ENCODE data around the gene PGBD5. TPM values are rescaled to one million over a fixed set of nuclear protein-coding genes. Genes with fewer than 3 reads are reported as not detected.

The PGBD5 gene
- total and polyA plus RNA-seq, 2 of the 13 experiments (the other 11 are each of a cell fraction or from before 2014, with no cell fraction given), result 0.04 to 0.13 TPM

DNA sequence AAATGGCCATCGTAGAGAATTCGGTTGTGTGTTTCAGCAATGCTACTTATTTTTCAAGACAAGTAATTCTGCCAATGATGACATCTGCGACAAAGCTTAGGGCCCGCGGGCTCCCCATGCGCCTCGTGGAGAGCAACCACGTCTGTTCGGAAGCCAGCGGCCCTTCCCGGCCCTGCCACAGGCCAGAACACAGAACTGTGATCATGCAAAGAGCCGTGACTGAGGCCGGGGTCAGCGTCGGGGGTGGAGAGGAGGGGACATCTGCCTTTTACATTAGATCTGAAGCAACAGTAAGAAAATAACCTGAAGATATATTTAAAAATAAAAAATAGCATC lies 103.7 kb downstream of the PGBD5 start (continued):
- TF ChIP-seq ZNF30 (CRISPR knock-in tag; IDR thresholded peaks at IDR 0.05) (no peak), MTF2 (CRISPR knock-in tag; IDR thresholded peaks at IDR 0.05; ENCODE audit: borderline replicate concordance) (no peak)
- TF ChIP-seq, protein P1, sequence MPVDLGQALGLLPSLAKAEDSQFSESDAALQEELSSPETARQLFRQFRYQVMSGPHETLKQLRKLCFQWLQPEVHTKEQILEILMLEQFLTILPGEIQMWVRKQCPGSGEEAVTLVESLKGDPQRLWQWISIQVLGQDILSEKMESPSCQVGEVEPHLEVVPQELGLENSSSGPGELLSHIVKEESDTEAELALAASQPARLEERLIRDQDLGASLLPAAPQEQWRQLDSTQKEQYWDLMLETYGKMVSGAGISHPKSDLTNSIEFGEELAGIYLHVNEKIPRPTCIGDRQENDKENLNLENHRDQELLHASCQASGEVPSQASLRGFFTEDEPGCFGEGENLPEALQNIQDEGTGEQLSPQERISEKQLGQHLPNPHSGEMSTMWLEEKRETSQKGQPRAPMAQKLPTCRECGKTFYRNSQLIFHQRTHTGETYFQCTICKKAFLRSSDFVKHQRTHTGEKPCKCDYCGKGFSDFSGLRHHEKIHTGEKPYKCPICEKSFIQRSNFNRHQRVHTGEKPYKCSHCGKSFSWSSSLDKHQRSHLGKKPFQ (CRISPR knock-in tag; IDR thresholded peaks at IDR 0.05; ENCODE audit: insufficient replicate concordance), result no peak

DNA sequence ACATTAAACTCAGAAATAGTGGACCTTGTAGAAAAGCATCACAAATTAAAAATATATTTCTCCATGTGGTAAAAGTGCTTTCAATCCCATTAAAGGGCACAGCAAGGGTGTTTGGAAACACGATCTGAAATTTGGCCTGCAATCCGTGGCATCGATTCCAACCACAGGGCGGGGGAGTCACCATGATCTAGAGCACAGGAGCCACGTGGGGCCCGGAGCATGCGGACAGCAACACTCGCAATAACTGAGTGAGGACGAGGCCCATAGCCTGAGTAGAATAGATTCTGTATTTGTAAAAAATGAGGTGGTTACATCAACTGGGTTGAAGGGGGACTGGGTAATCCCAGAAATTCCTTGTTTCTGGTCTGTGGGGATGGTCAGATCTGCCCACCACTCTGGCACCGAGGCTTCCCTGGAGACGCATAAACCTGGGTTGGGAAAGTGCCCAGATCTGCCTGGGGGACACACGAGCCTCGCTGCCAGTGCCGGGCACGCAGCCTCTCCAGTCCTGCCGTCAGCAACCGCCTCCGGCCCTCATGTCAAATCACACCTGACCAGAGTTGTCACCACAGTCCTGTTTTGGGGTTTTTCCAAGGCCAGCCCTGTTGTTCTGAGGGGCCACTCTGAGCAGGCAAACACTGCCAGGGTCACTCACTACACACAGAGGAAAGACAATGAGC lies 104.3 kb downstream of the PGBD5 start:
- H3K79me2 ChIP-seq (ENCODE audit: insufficient read depth, low read length), result no peaks in the 10 kb centered on the region
- CTCF ChIA-PET (ENCODE audit: low intra/inter-chr PET ratio, low total read pairs), result no interaction called here
- no peak overlapping the region for H3K9ac ChIP-seq (ENCODE audit: insufficient read depth, low read depth, low read length)
- DNase-seq (ENCODE audit: low spot score) (no peak), FAIRE-seq (no peak), ATAC-seq (no peak)
- peaks cover 6% of the 10 kb centered on the region for H3K4me1 ChIP-seq (ENCODE audit: insufficient read depth, low read length)
- no TSS peak for BruUV-seq (replicated peaks)
- H2AFZ ChIP-seq (ENCODE audit: low read length), result no peak overlapping the region
- no peak overlapping the region for H3K27ac ChIP-seq (ENCODE audit: extremely low read length, insufficient read depth, low read length)
- no peaks in the 10 kb centered on the region for H4K20me1 ChIP-seq (ENCODE audit: insufficient read depth, low read length)
- H3K36me3 ChIP-seq (replicated peaks in 1 of 2; ENCODE audit: control insufficient read depth in 1 of 2, insufficient read depth in 2 of 2, low read length in 2 of 2), result no peaks in the 10 kb centered on the region
- no peak overlapping the region for H3K4me2 ChIP-seq (ENCODE audit: low read depth, low read length)
- H3K27me3 ChIP-seq (ENCODE audit: control insufficient read depth in 1 of 2, insufficient read depth in 2 of 2, low read length in 2 of 2), result peaks cover 2 to 11% of the 10 kb centered on the region in 2 experiments; a peak in 3 of 5 replicates
- intact Hi-C loops (cut with micrococcal nuclease; ENCODE audit: unreplicated experiment) (no loop called here), in situ Hi-C loops (cut with HindIII; ENCODE audit: extremely low pct_ligation_motif_present, low pct_unique_long_range_greater_than_20kb) (no loop called here)
- H3K9me3 ChIP-seq (ENCODE audit: low read length), result no peaks in the 10 kb centered on the region
- whole genome bisulfite sequencing (ENCODE audit: low lambda C conversion rate), result 52% methylated on average over 11 of the region's 18 CpGs
- TF ChIP-seq ZFAT (CRISPR knock-in tag; conservative IDR thresholded peaks at IDR 0.05) (no peak), ZBTB8A (CRISPR knock-in tag; IDR thresholded peaks at IDR 0.05; ENCODE audit: borderline replicate concordance, low read depth) (no peak), PRPF4 (IDR thresholded peaks at IDR 0.05; ENCODE audit: low read depth, low read length, poor library complexity, severe bottlenecking) (no peak), ZSCAN31 (CRISPR knock-in tag; IDR thresholded peaks at IDR 0.05; ENCODE audit: low read depth) (no peak), GLI4 (CRISPR knock-in tag; IDR thresholded peaks at IDR 0.05; ENCODE audit: borderline replicate concordance) (no peak), PHB2 (IDR thresholded peaks at IDR 0.05; ENCODE audit: partially characterized antibody) (no peak), PPARG (CRISPR knock-in tag; conservative IDR thresholded peaks at IDR 0.05) (no peak), FOSL1 (CRISPR knock-in tag; IDR thresholded peaks at IDR 0.05; ENCODE audit: borderline replicate concordance) (no peak), HNRNPK (IDR thresholded peaks at IDR 0.05; ENCODE audit: low read depth, low read length, poor library complexity, severe bottlenecking) (no peak), ZNF274 (CRISPR knock-in tag; IDR thresholded peaks at IDR 0.05) (no peak), SETDB1 (CRISPR knock-in tag; IDR thresholded peaks at IDR 0.05; ENCODE audit: borderline replicate concordance) (no peak)
- TF ChIP-seq, protein P2, sequence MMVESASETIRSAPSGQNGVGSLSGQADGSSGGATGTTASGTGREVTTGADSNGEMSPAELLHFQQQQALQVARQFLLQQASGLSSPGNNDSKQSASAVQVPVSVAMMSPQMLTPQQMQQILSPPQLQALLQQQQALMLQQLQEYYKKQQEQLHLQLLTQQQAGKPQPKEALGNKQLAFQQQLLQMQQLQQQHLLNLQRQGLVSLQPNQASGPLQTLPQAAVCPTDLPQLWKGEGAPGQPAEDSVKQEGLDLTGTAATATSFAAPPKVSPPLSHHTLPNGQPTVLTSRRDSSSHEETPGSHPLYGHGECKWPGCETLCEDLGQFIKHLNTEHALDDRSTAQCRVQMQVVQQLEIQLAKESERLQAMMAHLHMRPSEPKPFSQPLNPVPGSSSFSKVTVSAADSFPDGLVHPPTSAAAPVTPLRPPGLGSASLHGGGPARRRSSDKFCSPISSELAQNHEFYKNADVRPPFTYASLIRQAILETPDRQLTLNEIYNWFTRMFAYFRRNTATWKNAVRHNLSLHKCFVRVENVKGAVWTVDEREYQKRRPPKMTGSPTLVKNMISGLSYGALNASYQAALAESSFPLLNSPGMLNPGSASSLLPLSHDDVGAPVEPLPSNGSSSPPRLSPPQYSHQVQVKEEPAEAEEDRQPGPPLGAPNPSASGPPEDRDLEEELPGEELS (CRISPR knock-in tag; IDR thresholded peaks at IDR 0.05), result no peak
- TF ChIP-seq, protein P3, sequence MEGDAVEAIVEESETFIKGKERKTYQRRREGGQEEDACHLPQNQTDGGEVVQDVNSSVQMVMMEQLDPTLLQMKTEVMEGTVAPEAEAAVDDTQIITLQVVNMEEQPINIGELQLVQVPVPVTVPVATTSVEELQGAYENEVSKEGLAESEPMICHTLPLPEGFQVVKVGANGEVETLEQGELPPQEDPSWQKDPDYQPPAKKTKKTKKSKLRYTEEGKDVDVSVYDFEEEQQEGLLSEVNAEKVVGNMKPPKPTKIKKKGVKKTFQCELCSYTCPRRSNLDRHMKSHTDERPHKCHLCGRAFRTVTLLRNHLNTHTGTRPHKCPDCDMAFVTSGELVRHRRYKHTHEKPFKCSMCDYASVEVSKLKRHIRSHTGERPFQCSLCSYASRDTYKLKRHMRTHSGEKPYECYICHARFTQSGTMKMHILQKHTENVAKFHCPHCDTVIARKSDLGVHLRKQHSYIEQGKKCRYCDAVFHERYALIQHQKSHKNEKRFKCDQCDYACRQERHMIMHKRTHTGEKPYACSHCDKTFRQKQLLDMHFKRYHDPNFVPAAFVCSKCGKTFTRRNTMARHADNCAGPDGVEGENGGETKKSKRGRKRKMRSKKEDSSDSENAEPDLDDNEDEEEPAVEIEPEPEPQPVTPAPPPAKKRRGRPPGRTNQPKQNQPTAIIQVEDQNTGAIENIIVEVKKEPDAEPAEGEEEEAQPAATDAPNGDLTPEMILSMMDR (CRISPR knock-in tag; IDR thresholded peaks at IDR 0.05), result no peak
- POLR2A ChIA-PET, result no interaction called here
- H3K4me3 ChIP-seq (replicated peaks in 1 of 3; ENCODE audit: insufficient read depth in 1 of 3, low read depth in 2 of 3, low read length in 3 of 3), result no peak overlapping the region
